OCI-LY1 (cell line): ENCODE measurements around the gene PLPP6.
A peak's percentile ranks its signal among the peaks of the same experiment; 100 is the strongest.
"Not testable (repeated sequence)": the region's sequence is repeated elsewhere in the genome, so short reads cannot be mapped to it uniquely, and the experiment has no call there.

Experiments used
- H2AFZ ChIP-seq: fragments of 200-600 bp; sonication (generic), shearing (Covaris generic); 2 replicates; pipeline ENCODE4 v1.6.0; 2014; ENCODE audit warnings: antibody characterized with exemption, mild to moderate bottlenecking, low read length
- H3F3A ChIP-seq: fragments of 200-600 bp; sonication (generic), shearing (Covaris generic); 2 replicates; pipeline ENCODE4 v1.6.0; 2014; ENCODE audit warnings: mild to moderate bottlenecking, antibody characterized with exemption, low read length, moderate library complexity; ENCODE audit not compliant: insufficient read depth
- H3K27ac ChIP-seq: fragments of 200-600 bp; sonication (generic); 2 replicates; pipeline ENCODE4 v1.5.1; 2014; ENCODE audit warnings: low read length, mixed run types, mild to moderate bottlenecking, low read depth; ENCODE audit not compliant: poor library complexity, severe bottlenecking
- H3K27me3 ChIP-seq: fragments of 200-600 bp; sonication (generic); 2 replicates; pipeline ENCODE4 v1.6.0; 2014; ENCODE audit warnings: antibody characterized with exemption, mild to moderate bottlenecking, low read length, moderate library complexity; ENCODE audit not compliant: insufficient read depth
- H3K36me3 ChIP-seq: fragments of 200-600 bp; sonication (generic); 2 replicates; pipeline ENCODE4 v1.6.1; 2014; ENCODE audit warnings: mild to moderate bottlenecking, antibody characterized with exemption, low read length, moderate library complexity, mixed read lengths; ENCODE audit not compliant: insufficient read depth
- H3K4me1 ChIP-seq: fragments of 200-600 bp; sonication (generic); 2 replicates; pipeline ENCODE4 v1.5.1; 2014; ENCODE audit warnings: mild to moderate bottlenecking, low read length, moderate library complexity; ENCODE audit not compliant: insufficient read depth, severe bottlenecking
- H3K4me2 ChIP-seq: fragments of 200-600 bp; sonication (generic), shearing (Covaris generic); 2 replicates; pipeline ENCODE4 v1.6.1; 2014; ENCODE audit warnings: low read length
- H3K4me3 ChIP-seq: fragments of 200-600 bp; sonication (generic); 2 replicates; pipeline ENCODE4 v1.5.1; 2014; ENCODE audit warnings: low read length, low read depth, mild to moderate bottlenecking, mixed read lengths; ENCODE audit not compliant: poor library complexity, severe bottlenecking
- H3K79me2 ChIP-seq: fragments of 200-600 bp; shearing (Covaris generic); 2 replicates; pipeline ENCODE4 v1.6.1; 2016; ENCODE audit warnings: mixed run types, low read length, mixed read lengths; ENCODE audit not compliant: insufficient read depth
- H3K9ac ChIP-seq: fragments of 200-600 bp; sonication (generic), shearing (Covaris generic); 2 replicates; pipeline ENCODE4 v1.6.1; 2014; ENCODE audit warnings: mild to moderate bottlenecking, low read length, mixed read lengths
- H3K9me2 ChIP-seq: fragments of 200-600 bp; sonication (generic), shearing (Covaris generic); 2 replicates; pipeline ENCODE4 v1.6.1; 2014; ENCODE audit warnings: low read depth, mild to moderate bottlenecking, low read length, mixed read lengths
- H3K9me3 ChIP-seq: fragments of 200-600 bp; shearing (Covaris generic); 2 replicates; pipeline ENCODE4 v1.6.1; 2014; ENCODE audit warnings: low read length, mixed read lengths
- H4K20me1 ChIP-seq: fragments of 200-600 bp; sonication (generic), shearing (Covaris generic); 2 replicates; pipeline ENCODE4 v1.6.0; 2016; ENCODE audit warnings: mild to moderate bottlenecking, low read length; ENCODE audit not compliant: insufficient read depth
- EZH2 ChIP-seq: fragments of 200-600 bp; sonication (generic), shearing (Covaris generic); IDR thresholded peaks from 2 replicates; pipeline ENCODE4 v1.8.0; 2017; ENCODE audit warnings: borderline replicate concordance, mixed run types, mild to moderate bottlenecking, antibody characterized with exemption, low read length, moderate library complexity, mixed read lengths
- TF ChIP-seq, protein P1 (sequence below): fragments of 200-600 bp; sonication (generic), shearing (Covaris generic); IDR thresholded peaks from 2 replicates; pipeline ENCODE4 v1.5.1; 2017; ENCODE audit warnings: mild to moderate bottlenecking, antibody characterized with exemption, low read length, moderate library complexity, mixed read lengths

Gene PLPP6

DNA sequence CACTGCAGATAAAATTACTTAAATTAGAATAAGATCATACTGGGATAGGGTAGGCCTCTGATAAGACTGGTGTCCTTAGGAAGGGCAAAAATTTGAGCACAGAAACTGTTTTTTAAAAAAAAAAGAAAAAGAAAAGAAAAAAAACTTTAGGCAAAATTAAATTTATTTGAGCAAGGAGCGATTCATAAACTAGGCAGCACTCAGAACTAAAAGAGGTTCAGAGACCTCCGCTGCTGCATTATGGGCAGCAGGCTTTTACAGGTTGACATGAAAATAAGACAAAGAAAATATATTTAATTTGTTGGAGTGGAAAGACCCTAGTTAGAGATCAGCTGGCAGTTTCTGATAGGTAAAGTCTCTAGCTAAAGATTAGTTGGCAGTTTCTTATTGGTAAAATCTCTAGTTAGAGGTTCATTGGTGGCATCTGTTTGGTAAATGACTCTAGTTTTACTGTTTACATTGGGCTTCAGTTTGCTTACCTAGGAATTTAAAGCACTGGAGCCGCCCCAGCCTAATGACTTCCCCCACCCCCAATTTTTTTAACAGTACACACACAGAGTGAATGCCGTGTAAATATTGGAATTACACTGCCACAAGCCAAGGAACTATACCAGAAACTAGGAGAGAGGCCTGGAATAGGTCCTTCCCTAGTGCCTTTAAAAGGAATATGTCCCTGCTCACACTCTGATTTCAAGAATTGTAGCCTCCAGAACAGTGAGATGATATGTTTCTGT lies 4.5 kb upstream of the PLPP6 start:
- Histone ChIP-seq H3K4me2 (no peak overlapping the region), H3K4me1 (peaks cover 12% of the 10 kb centered on the region)

GRCh38 chr9:4660665-4661064 lies 1.4 kb upstream of the PLPP6 start:
- not testable (repeated sequence) for H3K4me3 ChIP-seq, H4K20me1 ChIP-seq, H3K36me3 ChIP-seq, H3K9me2 ChIP-seq, H3K79me2 ChIP-seq, H3K9me3 ChIP-seq, H2AFZ ChIP-seq, H3K27ac ChIP-seq, H3K4me2 ChIP-seq, H3K9ac ChIP-seq, H3F3A ChIP-seq, H3K27me3 ChIP-seq
- H3K4me1 ChIP-seq: peaks cover 42% of the 10 kb centered on the region

More for the DNA sequence above, 4.5 kb upstream of the PLPP6 start:
- Histone ChIP-seq H3K27ac (no peak overlapping the region), H3K9me2 (no peaks in the 10 kb centered on the region), H3F3A (no peaks in the 10 kb centered on the region), H3K4me3 (no peak overlapping the region), H2AFZ (no peak overlapping the region), H3K36me3 (no peaks in the 10 kb centered on the region), H3K9ac (no peak overlapping the region), H3K79me2 (no peaks in the 10 kb centered on the region), H4K20me1 (no peaks in the 10 kb centered on the region), H3K27me3 (no peaks in the 10 kb centered on the region; the same call in 1 of the 2 replicates), H3K9me3 (no peaks in the 10 kb centered on the region)
- TF ChIP-seq EZH2: no peak
- TF ChIP-seq, protein P1, sequence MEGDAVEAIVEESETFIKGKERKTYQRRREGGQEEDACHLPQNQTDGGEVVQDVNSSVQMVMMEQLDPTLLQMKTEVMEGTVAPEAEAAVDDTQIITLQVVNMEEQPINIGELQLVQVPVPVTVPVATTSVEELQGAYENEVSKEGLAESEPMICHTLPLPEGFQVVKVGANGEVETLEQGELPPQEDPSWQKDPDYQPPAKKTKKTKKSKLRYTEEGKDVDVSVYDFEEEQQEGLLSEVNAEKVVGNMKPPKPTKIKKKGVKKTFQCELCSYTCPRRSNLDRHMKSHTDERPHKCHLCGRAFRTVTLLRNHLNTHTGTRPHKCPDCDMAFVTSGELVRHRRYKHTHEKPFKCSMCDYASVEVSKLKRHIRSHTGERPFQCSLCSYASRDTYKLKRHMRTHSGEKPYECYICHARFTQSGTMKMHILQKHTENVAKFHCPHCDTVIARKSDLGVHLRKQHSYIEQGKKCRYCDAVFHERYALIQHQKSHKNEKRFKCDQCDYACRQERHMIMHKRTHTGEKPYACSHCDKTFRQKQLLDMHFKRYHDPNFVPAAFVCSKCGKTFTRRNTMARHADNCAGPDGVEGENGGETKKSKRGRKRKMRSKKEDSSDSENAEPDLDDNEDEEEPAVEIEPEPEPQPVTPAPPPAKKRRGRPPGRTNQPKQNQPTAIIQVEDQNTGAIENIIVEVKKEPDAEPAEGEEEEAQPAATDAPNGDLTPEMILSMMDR: no peak

GRCh38 chr9:4661165-4661564 lies 929 bp upstream of the PLPP6 start:
- H3K36me3 ChIP-seq: no peaks in the 10 kb centered on the region
- H3K9ac ChIP-seq: no peak overlapping the region
- no peaks in the 10 kb centered on the region for H4K20me1 ChIP-seq
- H3K9me3 ChIP-seq: no peaks in the 10 kb centered on the region
- peaks cover 47% of the 10 kb centered on the region for H3K4me1 ChIP-seq
- no peak overlapping the region for H3K4me3 ChIP-seq
- H3K27me3 ChIP-seq: no peaks in the 10 kb centered on the region; the same call in 1 of the 2 replicates
- no peaks in the 10 kb centered on the region for H3K9me2 ChIP-seq
- H3K27ac ChIP-seq: no peak overlapping the region
- no peaks in the 10 kb centered on the region for H3K79me2 ChIP-seq
- H2AFZ ChIP-seq: no peak overlapping the region
- TF ChIP-seq EZH2: no peak
- TF ChIP-seq, protein P1: no peak
- H3K4me2 ChIP-seq: no peak overlapping the region
- no peaks in the 10 kb centered on the region for H3F3A ChIP-seq

- Histone ChIP-seq H3K4me3 (peak overlapping the region; percentile 90), H3K9ac (peak overlapping the region; percentile 75; the same call in 1 of the 2 replicates), H3K27me3 (no peaks in the 10 kb centered on the region), H3F3A (no peaks in the 10 kb centered on the region), H3K79me2 (no peaks in the 10 kb centered on the region), H3K4me1 (peaks cover 51% of the 10 kb centered on the region), H3K4me2 (peak overlapping the region; percentile 72), H3K9me3 (no peaks in the 10 kb centered on the region), H3K36me3 (no peaks in the 10 kb centered on the region), H4K20me1 (no peaks in the 10 kb centered on the region), H2AFZ (no peak overlapping the region), H3K27ac (no peak overlapping the region), H3K9me2 (no peaks in the 10 kb centered on the region)
- no peak for TF ChIP-seq EZH2
- TF ChIP-seq, protein P1: no peak
These were observed 483 bp upstream of the PLPP6 start for GRCh38 chr9:4661611-4662010.
